TTC549 (cell line): Measurements from ENCODE around the gene CACNA2D3.
"Not testable (repeated sequence)": the region's sequence is repeated elsewhere in the genome, so short reads cannot be mapped to it uniquely, and the experiment has no call there.

ENCODE experiments used
- FAIRE-seq: peaks from 2 replicates; lab custom pipeline; 2012; peaks lifted over from hg19 to GRCh38; lab: Jason Lieb, UNC

CACNA2D3 gene

GRCh38 chr3:54122324-54123002 lies at the start of gene CACNA2D3:
Gene CACNA2D3, plus strand, starts transcription at chr3:54122552.
- no peak for FAIRE-seq

- no peak for FAIRE-seq
Observed at GRCh38 chr3:54073386-54073785, 49.0 kb upstream of the CACNA2D3 start.

- no peak for FAIRE-seq
Observed at GRCh38 chr3:54079314-54079713, 43.0 kb upstream of the CACNA2D3 start.

DNA sequence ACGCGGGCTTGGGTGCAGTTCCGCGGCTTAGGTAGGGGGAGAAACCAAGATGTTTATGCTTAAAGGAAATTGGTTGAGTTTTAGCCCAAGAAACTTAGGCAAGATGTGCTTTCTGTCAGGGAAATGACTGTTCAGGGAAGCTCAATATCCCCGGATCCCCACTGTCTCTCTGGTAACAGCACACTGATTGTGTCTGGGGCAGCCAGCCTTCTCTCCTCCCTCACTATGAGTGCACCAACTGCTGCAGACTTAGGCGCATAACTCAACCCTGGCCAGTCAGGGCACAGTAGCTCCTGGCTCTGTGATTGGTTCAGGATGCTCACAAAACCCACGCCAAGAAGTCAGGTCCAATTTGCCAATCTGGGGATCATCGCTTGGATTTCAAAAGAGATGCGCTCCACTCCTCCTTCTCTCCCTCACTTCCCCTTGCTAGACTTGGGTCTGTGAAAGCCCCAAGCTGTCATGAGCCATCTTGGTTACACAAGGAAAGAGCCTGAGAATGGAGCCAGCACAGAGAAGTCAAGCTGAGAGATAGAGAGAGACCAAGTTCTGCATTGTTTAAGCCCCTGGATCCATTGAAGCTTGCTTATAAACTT lies 42.5 kb upstream of the CACNA2D3 start:
- FAIRE-seq, result no peak

- no peak for FAIRE-seq
Observed at GRCh38 chr3:54083921-54084320, 38.4 kb upstream of the CACNA2D3 start.

DNA sequence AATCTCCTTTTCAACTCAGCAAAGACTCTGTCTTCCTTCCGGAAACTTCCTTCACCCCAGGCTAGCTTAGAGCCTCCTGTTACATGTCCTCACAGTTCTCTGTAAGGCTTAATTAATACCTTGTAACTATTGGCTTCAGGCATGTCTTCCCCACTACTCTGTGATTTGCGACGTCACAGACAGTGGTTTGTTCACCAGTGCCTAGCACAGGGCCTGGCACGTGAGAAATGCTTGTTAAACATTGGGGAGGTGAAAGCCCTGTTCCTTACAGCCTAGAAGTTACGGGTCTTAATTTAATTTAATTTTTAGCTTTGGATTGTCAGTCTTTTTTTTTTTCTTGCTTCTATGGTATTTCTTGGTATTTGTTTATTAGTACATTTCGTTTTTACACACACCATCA lies 36.4 kb upstream of the CACNA2D3 start:
- FAIRE-seq, result no peak

DNA sequence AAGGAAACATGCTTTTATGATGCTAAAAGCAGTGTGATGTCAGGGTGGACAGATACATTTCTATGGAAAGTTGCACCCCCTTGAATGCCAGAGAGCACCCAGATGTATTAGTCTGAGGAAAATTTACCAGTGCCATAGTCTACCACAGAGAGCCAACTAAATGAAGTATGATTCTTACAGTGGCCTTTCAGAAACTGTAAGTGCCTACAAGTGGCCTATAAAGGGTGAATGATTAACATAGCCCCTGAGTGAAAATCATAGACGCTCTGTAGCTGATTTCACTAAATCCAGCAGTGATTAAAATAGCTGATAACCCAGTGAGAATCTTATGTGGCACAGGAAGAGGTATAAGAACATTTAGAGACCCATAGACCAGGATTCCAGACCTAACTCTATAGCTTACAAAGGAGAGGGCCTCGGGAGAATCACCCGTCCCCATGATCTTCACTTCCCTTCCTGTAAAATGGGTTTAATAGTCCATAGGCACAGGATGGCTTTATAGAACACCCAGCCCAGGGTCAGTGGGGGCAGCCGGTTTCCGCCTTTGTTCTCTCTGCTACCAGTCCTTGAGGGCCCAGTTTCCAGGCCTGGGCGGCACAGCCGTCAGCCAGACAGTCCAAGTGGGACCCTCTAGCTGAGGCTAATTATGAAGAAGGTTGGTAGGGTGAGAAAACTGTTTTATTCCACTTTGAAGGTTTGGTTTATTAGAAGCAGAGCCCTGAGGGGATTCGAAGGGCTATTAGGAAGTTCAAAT lies 35.5 kb upstream of the CACNA2D3 start:
- no peak for FAIRE-seq

DNA sequence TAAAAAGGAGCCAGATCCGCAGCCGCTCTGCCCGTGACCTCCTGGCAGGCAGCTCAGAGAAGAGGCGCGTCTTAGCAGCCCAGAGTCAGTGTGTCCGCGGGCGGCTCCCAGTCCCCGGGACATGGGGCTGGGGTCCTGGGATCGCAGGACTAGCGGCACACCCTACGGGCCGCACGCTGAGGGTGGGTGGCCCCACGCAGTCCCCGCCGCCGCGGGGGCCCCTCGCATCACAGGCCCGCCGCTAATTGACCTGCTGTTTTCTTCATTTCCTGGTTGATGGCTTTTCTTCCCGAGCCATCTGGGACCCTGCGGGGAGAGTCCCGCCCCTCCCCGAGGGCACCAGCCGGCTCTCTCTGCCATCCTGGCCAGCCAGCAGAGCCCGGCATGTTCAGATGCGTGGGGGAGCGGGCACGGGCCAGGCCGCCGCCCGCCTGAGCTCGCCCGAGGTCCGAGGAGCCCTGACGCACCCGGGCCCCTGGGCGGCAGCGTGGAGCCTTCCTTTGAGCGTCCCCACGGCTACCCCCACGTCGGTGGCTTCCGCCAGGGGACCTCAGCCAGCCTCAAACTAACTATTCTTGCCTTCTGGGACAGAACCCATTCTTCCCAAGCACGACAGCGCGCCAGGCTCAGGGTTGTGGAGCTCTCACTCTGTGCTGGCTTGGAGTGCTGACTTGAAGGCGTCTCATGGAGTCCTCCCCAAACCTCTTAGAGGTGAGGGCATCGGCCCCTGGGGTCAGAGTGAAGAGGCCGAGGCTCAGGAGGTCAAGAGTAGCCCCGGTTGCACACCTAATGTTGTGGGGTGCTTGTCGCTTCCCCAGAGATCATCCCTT lies 34.6 kb upstream of the CACNA2D3 start:
- no peak for FAIRE-seq

GRCh38 chr3:54093491-54094248 lies 28.7 kb upstream of the CACNA2D3 start:
- no peak for FAIRE-seq

GRCh38 chr3:54094926-54095325 lies 27.4 kb upstream of the CACNA2D3 start:
- FAIRE-seq, result no peak

- no peak for FAIRE-seq
Observed at GRCh38 chr3:54099381-54099780, 23.0 kb upstream of the CACNA2D3 start.

- no peak for FAIRE-seq
Observed at GRCh38 chr3:54104084-54104483, 18.3 kb upstream of the CACNA2D3 start.

GRCh38 chr3:54116129-54116528 lies 6.2 kb upstream of the CACNA2D3 start:
- FAIRE-seq, result not testable (repeated sequence)

- FAIRE-seq, result no peak
Observed at GRCh38 chr3:54120657-54121413, 1.5 kb upstream of the CACNA2D3 start.

GRCh38 chr3:54121414-54122323 lies 683 bp upstream of the CACNA2D3 start:
- no peak for FAIRE-seq

DNA sequence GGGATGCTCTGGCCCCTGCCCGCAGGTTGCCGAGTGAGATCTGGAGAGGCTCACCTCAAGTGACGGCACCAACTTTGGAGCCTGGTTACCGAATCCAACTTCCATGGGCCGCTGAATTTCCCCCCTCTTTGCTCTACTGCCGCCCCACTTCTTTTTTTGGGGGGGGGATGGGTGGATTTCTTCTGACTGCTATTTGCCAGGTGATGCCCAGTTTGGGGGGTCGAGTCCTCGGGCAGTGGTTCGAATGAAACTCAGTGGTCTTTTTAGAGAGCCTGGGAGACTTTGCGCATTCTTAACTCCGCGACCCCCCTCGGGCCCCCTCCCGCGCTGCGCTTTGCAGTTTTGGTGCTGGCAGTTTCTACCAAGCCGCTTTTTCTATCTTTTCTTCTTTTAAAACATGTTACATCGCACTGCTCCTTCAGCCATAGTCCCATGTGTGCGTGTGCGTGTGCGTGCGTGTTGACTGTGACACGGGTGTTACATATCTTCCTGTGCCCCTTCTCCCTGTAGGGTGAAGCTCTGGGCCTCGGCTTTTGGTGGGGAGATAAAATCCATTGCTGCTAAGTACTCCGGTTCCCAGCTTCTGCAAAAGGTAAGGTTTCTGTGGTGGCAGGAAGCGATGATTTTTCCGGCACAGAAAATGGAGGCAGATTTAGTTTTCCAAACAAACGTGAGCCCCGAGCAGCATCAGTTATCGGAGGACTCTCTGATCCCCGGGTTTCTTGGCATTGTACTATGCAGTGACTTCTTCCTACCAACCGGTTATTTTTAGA lies 837 bp downstream of the CACNA2D3 start:
- FAIRE-seq, result no peak

DNA sequence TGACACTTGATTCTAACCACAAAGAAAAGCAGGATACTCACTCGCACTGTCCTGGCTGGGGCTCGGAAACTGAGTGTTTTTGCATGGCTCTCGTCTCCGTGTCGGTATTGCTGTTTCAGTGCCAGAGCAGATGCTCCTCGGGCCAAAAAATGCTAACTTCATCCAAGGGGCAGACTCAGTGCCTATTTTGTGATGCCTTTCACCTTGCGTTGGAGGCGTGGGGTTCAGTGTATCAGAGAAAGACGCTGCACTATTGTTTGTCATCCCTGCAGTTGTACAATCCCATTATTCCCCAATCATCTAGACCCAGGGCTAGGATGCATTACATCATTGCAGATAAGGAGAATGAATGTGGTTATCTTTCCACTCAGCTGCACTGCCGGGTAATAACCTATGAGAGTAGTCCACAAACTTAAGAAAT lies 1.4 kb downstream of the CACNA2D3 start:
- no peak for FAIRE-seq

DNA sequence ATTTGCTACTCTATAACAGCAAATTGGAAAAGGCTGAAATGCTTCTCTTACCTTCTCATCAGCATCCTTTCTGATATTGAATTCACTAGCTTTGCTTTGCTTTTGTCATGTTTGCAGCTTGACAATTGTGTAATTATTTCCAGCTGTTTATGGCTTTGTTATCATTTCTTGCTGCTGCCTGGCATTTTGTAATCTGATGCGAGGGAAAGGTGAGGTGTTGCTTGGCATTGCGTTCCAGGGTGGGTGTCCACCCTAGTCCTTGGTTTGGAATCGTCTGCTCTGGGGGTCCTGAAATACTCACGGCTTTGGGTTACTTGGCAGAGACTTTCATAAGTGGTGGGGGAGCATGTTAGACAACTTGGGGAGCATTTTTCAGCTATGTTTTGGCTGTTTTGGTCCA lies 2.9 kb downstream of the CACNA2D3 start:
- no peak for FAIRE-seq

- no peak for FAIRE-seq
Observed at GRCh38 chr3:54126551-54126950, 4.2 kb downstream of the CACNA2D3 start.
